ENCODE results near the gene GTPBP3. TPM values are rescaled to one million over a fixed set of nuclear protein-coding genes. Genes with fewer than 3 reads are reported as not detected.
A peak's percentile ranks its signal among the peaks of the same experiment; 100 is the strongest.

The GTPBP3 gene
- total and polyA plus RNA-seq, 2 of the 8 experiments (the other 6 are each of a cell fraction or from before 2014, with no cell fraction given), result 30.4 to 56.0 TPM

- H3K4me1 ChIP-seq (replicated peaks in 1 of 4; ENCODE audit: control insufficient read depth in 3 of 4, insufficient read depth in 4 of 4, low read length in 3 of 4), result peaks cover 0 to 12% (median 7%) of the 10 kb centered on the region in 4 experiments; a peak in 4 of 7 replicates
- H3K27ac ChIP-seq (ENCODE audit: low read depth, low read length), result no peak overlapping the region
- no peak overlapping the region for H3K23ac ChIP-seq (ENCODE audit: insufficient read length)
- no peak overlapping the region for H3K4me3 ChIP-seq (ENCODE audit: extremely low read depth in 1 of 4, insufficient read depth in 2 of 4, low read depth in 3 of 4, low read length in 4 of 4)
- POLR2A ChIA-PET (ENCODE audit: partially characterized antibody), result interaction anchor here (0.6 to 17.1 kb wide), 3 partner anchors 12 to 39 kb away, joined by 3 to 329 read pairs (median 100); partner anchors contain the start of genes ABHD8, ANO8, DDA1 and GTPBP3
- FAIRE-seq (no peak), DNase-seq (ENCODE audit: low read depth in 1 of 2, low spot score in 2 of 2) (no peak)
- H3K14ac ChIP-seq (ENCODE audit: insufficient read length), result no peak overlapping the region
- no peaks in the 10 kb centered on the region; the same call in 1 of the 2 replicates for H3K79me1 ChIP-seq (ENCODE audit: low read depth, low read length)
- H3K9me3 ChIP-seq (ENCODE audit: insufficient read depth in 2 of 2, low read depth in 1 of 2, low read length in 1 of 2), result no peaks in the 10 kb centered on the region
- peak overlapping the region; percentile 79 for H2BK5ac ChIP-seq (ENCODE audit: low read depth, low read length)
- H2BK20ac ChIP-seq (ENCODE audit: low read length), result no peak overlapping the region
- H3K9ac ChIP-seq (replicated peaks in 1 of 4; ENCODE audit: extremely low read depth in 1 of 4, low read depth in 3 of 4, low read length in 3 of 4), result no peak overlapping the region
- H2BK12ac ChIP-seq (ENCODE audit: low read depth, low read length), result no peak overlapping the region
- peaks cover 2 to 38% (median 15%) of the 10 kb centered on the region in 4 experiments; a peak in 5 of 8 replicates for H3K36me3 ChIP-seq (ENCODE audit: control insufficient read depth in 2 of 4, insufficient read depth in 4 of 4, low read length in 3 of 4)
- H3K4ac ChIP-seq (replicated peaks; ENCODE audit: insufficient read length, low read depth, low read length), result no peak overlapping the region
- WGBS, 2 experiments (ENCODE audit: extremely low coverage in 1 of 2, insufficient coverage in 1 of 2, insufficient read length in 1 of 2, insufficient replicate concordance in 2 of 2, low coverage in 1 of 2, low lambda C conversion rate in 2 of 2, missing lambda C conversion rate in 1 of 2), result 84% methylated on average over 9 of the region's 10 CpGs; no CpG with 5 or more reads in 1 of the 2 experiments
- H3K56ac ChIP-seq (replicated peaks; ENCODE audit: insufficient read length, low read depth, low read length), result no peak overlapping the region
- H2AK5ac ChIP-seq (ENCODE audit: low read depth, low read length), result no peak overlapping the region
- no peak overlapping the region for H2BK15ac ChIP-seq (ENCODE audit: low read length)
- no peaks in the 10 kb centered on the region for H3K79me2 ChIP-seq (ENCODE audit: control insufficient read depth in 1 of 2, insufficient read depth in 2 of 2, low read length in 2 of 2)
- no peak overlapping the region for H2BK120ac ChIP-seq (replicated peaks; ENCODE audit: low read depth, low read length)
- peaks cover 1% of the 10 kb centered on the region; the same call in 1 of the 2 replicates for H3K23me2 ChIP-seq (ENCODE audit: low read depth, low read length)
- no peak overlapping the region for H3K4me2 ChIP-seq (ENCODE audit: insufficient read depth in 1 of 2, low read depth in 2 of 2, low read length in 2 of 2)
- H2AFZ ChIP-seq (ENCODE audit: low read length), result no peak overlapping the region
- H4K8ac ChIP-seq (ENCODE audit: extremely low read depth, insufficient read depth, low read length), result no peak overlapping the region
- H3K18ac ChIP-seq (ENCODE audit: extremely low read depth, low read length), result no peak overlapping the region
- H4K5ac ChIP-seq (ENCODE audit: insufficient read length, low read depth, low read length), result no peak overlapping the region
- H4K91ac ChIP-seq (replicated peaks; ENCODE audit: insufficient read length, low read length), result no peak overlapping the region
- CTCF ChIA-PET (ENCODE audit: partially characterized antibody), result interaction anchor here (1.2 kb wide), 1 partner anchor 10 kb away, joined by 4 read pairs; no protein-coding TSS in a partner anchor
- peaks cover 0 to 3% of the 10 kb centered on the region in 2 experiments for H4K20me1 ChIP-seq (replicated peaks in 1 of 2; ENCODE audit: control insufficient read depth in 1 of 2, insufficient read depth in 2 of 2, low read length in 2 of 2)
- H3K27me3 ChIP-seq (replicated peaks in 1 of 4; ENCODE audit: control insufficient read depth in 3 of 4, extremely low read depth in 1 of 4, insufficient read depth in 3 of 4, low read length in 3 of 4), result no peaks in the 10 kb centered on the region
- TF ChIP-seq TBP (IDR thresholded peaks at IDR 0.05; ENCODE audit: low read depth, low read length) (no peak), SUZ12 (IDR thresholded peaks at IDR 0.05; ENCODE audit: low read length) (no peak), CHD2 (IDR thresholded peaks at IDR 0.05; ENCODE audit: low read length) (no peak), CREB1 (IDR thresholded peaks at IDR 0.05) (no peak), BRCA1 (IDR thresholded peaks at IDR 0.05; ENCODE audit: low read depth, low read length) (no peak), NANOG (IDR thresholded peaks at IDR 0.05; ENCODE audit: insufficient read depth, low read depth, low read length, poor library complexity, severe bottlenecking) (no peak), JUND (IDR thresholded peaks at IDR 0.05; ENCODE audit: low read length) (no peak), CBX8 (IDR thresholded peaks at IDR 0.05; ENCODE audit: borderline replicate concordance, low read depth, low read length) (no peak), ATF3 (IDR thresholded peaks at IDR 0.05; ENCODE audit: insufficient read depth, low read depth, low read length) (no peak), TAF7 (optimal IDR thresholded peaks at IDR 0.05; ENCODE audit: borderline replicate concordance, low read depth, low read length) (no peak), RFX5 (IDR thresholded peaks at IDR 0.05; ENCODE audit: borderline replicate concordance, low read depth, low read length) (no peak), POLR2A (IDR thresholded peaks at IDR 0.05; ENCODE audit: control extremely low read depth in 1 of 2, low read depth in 2 of 2, low read length in 2 of 2) (no peak)
- TF ChIP-seq, protein P1, sequence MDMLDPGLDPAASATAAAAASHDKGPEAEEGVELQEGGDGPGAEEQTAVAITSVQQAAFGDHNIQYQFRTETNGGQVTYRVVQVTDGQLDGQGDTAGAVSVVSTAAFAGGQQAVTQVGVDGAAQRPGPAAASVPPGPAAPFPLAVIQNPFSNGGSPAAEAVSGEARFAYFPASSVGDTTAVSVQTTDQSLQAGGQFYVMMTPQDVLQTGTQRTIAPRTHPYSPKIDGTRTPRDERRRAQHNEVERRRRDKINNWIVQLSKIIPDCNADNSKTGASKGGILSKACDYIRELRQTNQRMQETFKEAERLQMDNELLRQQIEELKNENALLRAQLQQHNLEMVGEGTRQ (IDR thresholded peaks at IDR 0.05; ENCODE audit: low read length), result no peak
These were observed 14.5 kb upstream of the GTPBP3 start for GRCh38 chr19:17322854-17323253.
